ENCODE measurements around the gene ATG7.
"Not testable (repeated sequence)": the region's sequence is repeated elsewhere in the genome, so short reads cannot be mapped to it uniquely, and the experiment has no call there.

ATG7 gene

DNA sequence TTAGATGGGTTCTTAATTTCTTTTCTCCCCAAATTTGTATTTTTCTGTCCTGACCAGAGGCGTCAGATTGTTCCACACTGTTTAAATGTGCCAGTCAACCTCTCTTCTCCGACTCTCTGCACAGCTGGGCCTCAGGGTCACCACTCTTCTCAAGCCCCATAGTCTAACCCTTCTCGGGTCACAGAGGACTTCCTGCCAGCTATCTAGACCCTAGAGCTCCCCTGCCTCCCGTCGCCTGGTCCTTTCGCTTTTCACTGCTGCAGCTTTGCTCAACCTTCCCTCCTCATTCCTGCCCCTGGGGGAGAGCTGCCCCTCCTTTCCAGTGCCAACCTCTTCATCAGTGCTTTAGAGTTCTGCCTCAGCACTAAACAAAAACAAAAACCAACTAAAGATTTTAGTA lies 151.7 kb downstream of the ATG7 start:
- FAIRE-seq (no peak), DNase-seq (ENCODE audit: insufficient read length, low spot score) (no peak)

- DNase-seq (ENCODE audit: insufficient read length, low spot score) (no peak), FAIRE-seq (no peak)
Observed at GRCh38 chr3:11424277-11424676, 152.1 kb downstream of the ATG7 start.

- DNase-seq (ENCODE audit: insufficient read length, low spot score) (no peak), FAIRE-seq (no peak)
Observed at GRCh38 chr3:11430207-11430606, 158.0 kb downstream of the ATG7 start.

DNA sequence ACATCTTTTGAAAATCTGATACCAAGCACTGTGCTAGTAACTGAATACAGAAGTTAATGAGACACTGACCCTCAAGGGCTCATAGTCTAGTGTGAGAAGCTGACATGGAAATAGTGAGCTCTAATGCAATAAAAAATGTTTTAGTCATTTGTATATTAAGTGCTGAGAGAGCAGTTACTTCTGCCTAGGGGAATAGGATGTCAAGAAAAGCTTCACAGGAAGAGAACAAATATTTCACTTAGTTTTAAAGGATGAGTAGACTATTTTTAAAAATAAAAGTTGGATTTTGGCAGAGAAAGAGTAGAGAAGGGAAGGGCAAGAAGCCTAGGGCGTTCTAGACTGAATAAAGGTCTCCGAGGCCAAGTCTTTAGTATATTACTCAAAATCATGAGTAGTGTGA lies 158.4 kb downstream of the ATG7 start:
- FAIRE-seq (no peak), DNase-seq (ENCODE audit: insufficient read length, low spot score) (no peak)

- no peak for FAIRE-seq
- no peak for DNase-seq (ENCODE audit: insufficient read length, low spot score)
Observed at GRCh38 chr3:11431319-11431718, 159.1 kb downstream of the ATG7 start.

DNA sequence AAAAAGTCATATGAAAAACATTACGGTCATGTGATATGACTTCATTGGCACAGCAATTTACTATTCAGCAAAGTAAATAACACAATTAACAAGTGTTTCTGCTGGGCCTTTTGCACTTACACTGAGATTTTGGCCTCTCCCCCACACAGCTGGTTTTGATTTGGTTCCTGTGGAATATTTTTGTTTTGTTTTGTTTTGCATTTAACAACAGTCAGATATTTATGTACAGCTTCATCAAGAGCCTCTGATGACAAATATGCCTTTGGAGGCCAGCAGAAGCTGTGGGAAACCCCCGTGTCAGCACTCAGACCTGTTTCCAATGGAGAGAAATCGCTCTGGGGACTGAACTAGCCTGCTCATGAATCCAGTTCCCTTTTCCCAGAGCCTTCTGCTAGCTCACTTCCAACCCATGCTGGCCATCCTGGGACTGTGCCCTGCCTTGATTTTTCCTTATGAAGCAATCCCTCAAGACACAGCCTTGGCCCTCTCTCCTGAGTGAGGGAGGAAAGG lies 161.9 kb downstream of the ATG7 start:
- DNase-seq (ENCODE audit: insufficient read length, low spot score): no peak
- no peak for FAIRE-seq

DNA sequence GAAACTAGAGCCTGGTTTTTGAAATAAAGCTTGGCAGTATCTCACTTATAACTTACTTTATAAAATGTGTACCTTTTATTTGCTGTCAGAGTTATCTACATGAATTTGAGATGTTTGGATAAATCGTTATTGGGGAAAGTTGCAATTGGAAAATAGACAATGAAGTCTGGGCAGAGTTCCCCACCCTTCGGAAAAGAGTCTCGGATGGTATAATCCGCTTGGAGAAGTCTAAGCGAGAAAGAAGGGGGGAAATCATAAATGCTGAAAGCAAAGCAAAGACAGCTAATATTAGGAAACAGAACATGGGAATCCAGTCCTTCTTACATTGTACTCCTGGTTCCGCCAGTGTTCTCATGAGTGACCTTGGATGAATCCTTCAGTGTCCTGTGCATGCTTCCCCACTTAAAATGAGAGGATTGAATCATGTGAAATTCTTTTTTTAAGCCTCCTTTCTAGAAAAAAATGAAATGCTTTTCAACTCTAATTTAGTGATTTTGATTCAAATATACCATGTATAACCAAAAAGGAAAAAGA lies 162.4 kb downstream of the ATG7 start:
- DNase-seq (ENCODE audit: insufficient read length, low spot score): no peak
- FAIRE-seq: no peak

DNA sequence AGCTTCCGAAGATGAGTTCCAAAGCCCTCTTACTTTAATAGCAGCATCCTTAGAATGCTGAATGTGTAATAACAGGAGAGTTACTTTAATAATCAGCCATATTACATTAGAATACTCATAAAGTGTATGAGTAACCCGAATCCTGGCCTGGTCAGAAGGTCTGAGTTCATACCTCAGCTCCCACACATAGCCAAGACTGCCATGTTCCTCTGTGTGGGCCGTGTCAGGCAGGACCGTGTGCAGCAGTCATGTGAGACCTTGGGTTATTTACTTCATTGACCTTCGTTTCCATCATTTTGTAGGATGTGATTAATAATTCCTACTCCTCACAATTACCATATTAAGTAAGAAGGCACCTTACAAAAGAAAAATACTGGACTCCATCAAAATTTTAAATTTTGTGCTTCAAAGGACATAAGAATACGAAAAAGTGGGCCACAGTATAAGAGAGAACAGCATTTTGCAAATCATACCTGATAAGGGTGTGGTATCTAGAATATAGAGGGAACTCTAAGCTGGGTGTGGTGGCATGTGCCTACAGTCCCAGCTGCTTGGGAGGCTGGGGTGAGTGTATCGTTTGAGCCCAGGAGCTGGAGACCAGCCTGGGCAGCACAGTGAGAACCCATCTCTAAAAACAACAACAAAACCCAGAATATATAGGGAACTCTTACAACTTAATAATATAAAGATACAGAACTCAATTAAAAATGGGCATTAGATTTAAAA lies 163.4 kb downstream of the ATG7 start:
- DNase-seq (ENCODE audit: insufficient read length, low spot score): no peak
- FAIRE-seq: no peak

GRCh38 chr3:11436775-11437174 lies 164.6 kb downstream of the ATG7 start:
- DNase-seq (ENCODE audit: insufficient read length, low spot score): no peak
- FAIRE-seq: no peak

- no peak for DNase-seq (ENCODE audit: insufficient read length, low spot score)
- FAIRE-seq: no peak
Observed at GRCh38 chr3:11437506-11437905, 165.3 kb downstream of the ATG7 start.

DNA sequence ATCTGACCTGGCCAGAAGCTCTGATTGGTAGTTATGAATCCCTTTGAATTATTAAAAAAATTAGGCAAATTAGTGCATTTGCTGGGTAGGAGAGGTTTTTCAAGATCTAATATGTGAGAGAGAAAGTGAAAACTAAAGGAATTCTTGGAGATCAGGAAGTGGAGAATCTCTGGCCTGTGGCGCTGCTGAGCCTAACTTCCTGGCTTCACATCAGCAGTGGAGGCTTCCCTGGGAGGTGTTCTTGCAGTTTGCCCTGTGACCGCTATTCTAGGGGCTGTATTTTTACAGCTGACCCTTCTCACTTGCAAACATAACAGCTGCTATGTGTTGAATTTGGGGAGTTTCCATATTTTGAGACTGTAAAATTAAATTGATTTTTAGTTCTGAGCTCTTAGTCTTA lies 166.4 kb downstream of the ATG7 start:
- DNase-seq (ENCODE audit: insufficient read length, low spot score) (no peak), FAIRE-seq (no peak)

- not testable (repeated sequence) for DNase-seq (ENCODE audit: insufficient read length, low spot score); FAIRE-seq
Observed at GRCh38 chr3:11441346-11441745, 169.1 kb downstream of the ATG7 start.

GRCh38 chr3:11444404-11444803 lies 172.2 kb downstream of the ATG7 start:
- DNase-seq (ENCODE audit: insufficient read length, low spot score) (no peak), FAIRE-seq (no peak)

DNA sequence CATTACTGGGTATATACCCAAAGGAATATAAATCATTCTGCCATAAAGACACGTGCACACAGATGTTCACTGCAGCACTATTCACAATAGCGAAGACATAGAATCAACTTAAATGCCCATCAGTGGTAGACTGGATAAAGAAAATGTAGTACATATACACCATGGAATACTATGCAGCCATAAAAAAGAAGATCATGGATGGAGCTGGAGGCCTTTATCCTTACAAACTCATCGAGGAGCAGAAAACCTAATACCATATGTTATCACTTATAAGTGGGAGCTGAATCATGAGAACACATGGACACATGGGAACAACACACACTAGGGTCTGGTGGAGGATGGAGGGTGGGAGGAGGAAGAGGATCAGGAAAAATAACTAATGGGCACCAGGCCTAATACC lies 173.0 kb downstream of the ATG7 start:
- not testable (repeated sequence) for FAIRE-seq; DNase-seq (ENCODE audit: insufficient read length, low spot score)

GRCh38 chr3:11445883-11446282 lies 173.7 kb downstream of the ATG7 start:
- FAIRE-seq: no peak
- DNase-seq (ENCODE audit: insufficient read length, low spot score): no peak

DNA sequence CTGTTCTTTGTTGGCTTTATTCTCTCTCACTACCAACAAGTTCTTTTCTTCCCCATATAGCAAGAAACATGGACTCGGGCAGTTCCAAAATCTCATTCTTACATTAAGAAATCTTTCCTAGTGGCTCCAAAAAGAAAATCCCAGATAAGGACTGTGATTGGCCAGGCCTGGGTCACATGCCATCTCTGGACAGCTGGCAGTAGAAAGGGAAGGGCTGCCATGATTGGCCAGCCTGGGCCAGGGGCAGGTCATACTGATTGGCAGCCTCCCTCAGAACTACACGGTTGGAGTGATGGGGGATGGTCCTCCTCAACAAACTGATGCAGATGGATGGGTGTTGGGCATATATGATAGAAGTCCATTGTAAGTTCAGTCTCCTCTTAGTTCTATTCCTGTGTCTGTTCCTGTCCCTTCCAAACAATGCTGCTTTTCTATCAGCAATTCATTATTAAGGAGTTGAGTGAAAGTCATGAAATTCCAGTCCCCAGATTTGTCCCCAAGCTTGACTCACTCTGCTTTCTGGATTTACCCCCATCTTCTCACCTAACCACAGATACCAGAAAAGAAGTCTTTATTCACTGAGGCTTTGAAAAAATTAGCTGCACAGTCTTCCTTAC lies 175.5 kb downstream of the ATG7 start:
- FAIRE-seq (no peak), DNase-seq (ENCODE audit: insufficient read length, low spot score) (no peak)

GRCh38 chr3:11450015-11450414 lies 177.8 kb downstream of the ATG7 start:
- no peak for FAIRE-seq
- DNase-seq (ENCODE audit: insufficient read length, low spot score): no peak

DNA sequence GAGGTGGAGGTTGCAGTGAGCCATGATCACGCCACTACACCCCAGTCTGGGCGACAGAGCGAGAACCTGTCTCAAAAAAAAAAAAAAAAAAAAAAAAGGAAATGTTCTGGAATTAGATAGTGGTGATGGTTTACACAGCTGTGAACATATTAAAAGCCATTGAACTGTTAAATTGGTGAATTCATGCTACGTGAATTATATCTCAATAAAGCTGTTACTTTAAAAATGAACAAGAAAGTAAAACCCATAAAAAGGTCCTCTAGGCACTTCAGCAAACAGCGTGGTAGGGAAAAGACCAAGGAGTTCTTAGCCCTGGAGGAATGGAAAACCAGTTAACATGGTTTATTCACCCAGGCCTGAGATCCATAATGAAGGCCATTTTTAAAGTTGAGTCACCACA lies 180.1 kb downstream of the ATG7 start:
- FAIRE-seq: no peak
- no peak for DNase-seq (ENCODE audit: insufficient read length, low spot score)

GRCh38 chr3:11452885-11453847 lies 181.0 kb downstream of the ATG7 start:
- FAIRE-seq (peak; percentile 40), DNase-seq (ENCODE audit: insufficient read length, low spot score) (peak; percentile 45)

DNA sequence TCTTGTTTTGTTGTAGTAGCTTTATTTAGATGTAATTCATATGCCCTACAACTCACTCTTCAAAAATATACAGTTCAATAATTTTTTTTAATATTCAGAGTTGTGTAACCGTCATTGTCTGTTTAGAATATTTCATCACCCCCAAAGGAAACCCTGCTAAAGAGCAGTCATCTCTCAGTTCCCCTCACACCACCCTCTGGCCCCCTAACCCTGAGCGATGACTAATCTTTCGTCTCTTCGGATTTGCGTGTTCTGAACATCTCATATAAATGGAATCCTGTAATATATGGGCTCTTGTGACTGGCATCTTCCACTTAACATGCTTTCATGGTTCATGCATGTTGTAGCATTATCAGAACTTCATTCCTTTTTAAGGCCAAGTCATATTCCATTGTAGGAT lies 183.8 kb downstream of the ATG7 start:
- DNase-seq (ENCODE audit: insufficient read length, low spot score) (peak; percentile 49), FAIRE-seq (no peak)

- FAIRE-seq (no peak), DNase-seq (ENCODE audit: insufficient read length, low spot score) (no peak)
Observed at GRCh38 chr3:11457135-11457534, 184.9 kb downstream of the ATG7 start.
